Natural killer cell (primary cell): ENCODE data around the gene ZNF365. TPM values are rescaled to one million over a fixed set of nuclear protein-coding genes. Genes with fewer than 3 reads are reported as not detected.

Experiments used
- ATAC-seq, 3 donors: fragments of 150-1000 bp in 2 of 3; fragments of 200-7000 bp in 1 of 3; cut with Tn5 transposase; 1 replicate in 1 of 3; 2 replicates in 2 of 3; pipeline ENCODE4 v1.10.0; 2021; ENCODE audit warnings: mild to moderate bottlenecking in 2 of 3, moderate library complexity in 2 of 3
- DNase-seq, 2 donors: peaks; one replicate each; pipeline versions ENCODE4 v3.0.0 to v3.0.0-alpha.2; 2013 to 2021; ENCODE audit warnings: mixed read lengths in 1 of 2
- H3K27ac ChIP-seq: one replicate; pipeline ENCODE4 v1.5.1; 2013; ENCODE audit warnings: mild to moderate bottlenecking, low read length
- H3K27me3 ChIP-seq: one replicate; pipeline ENCODE4 v1.6.1; 2013; ENCODE audit warnings: low read length; ENCODE audit not compliant: control insufficient read depth, insufficient read depth
- H3K36me3 ChIP-seq: one replicate; pipeline ENCODE4 v1.6.1; 2013; ENCODE audit warnings: low read length; ENCODE audit not compliant: control insufficient read depth, insufficient read depth
- H3K4me1 ChIP-seq: one replicate; pipeline ENCODE4 v1.6.1; 2013; ENCODE audit warnings: low read length; ENCODE audit not compliant: control insufficient read depth, insufficient read depth
- H3K4me3 ChIP-seq: one replicate; pipeline ENCODE4 v1.5.1; 2013; ENCODE audit warnings: low read length
- H3K9me3 ChIP-seq: one replicate; pipeline ENCODE4 v1.6.1; 2013; ENCODE audit warnings: low read length; ENCODE audit not compliant: control insufficient read depth, insufficient read depth
- H3K27ac Mint-ChIP-seq, 2 donors: one replicate each; pipeline ENCODE4 v1.8.0; 2022; ENCODE audit warnings: mild to moderate bottlenecking in 2 of 2, mixed read lengths in 2 of 2, moderate library complexity in 1 of 2
- H3K27me3 Mint-ChIP-seq, 2 donors: one replicate each; pipeline ENCODE4 v1.8.0; 2022; ENCODE audit warnings: low read depth in 2 of 2, mixed read lengths in 2 of 2
- H3K36me3 Mint-ChIP-seq: one replicate; pipeline ENCODE4 v1.8.0; 2022; ENCODE audit warnings: mixed read lengths
- H3K4me1 Mint-ChIP-seq, 2 donors: one replicate each; pipeline ENCODE4 v1.8.0; 2022; ENCODE audit warnings: mixed read lengths in 2 of 2
- H3K4me3 Mint-ChIP-seq: one replicate; pipeline ENCODE4 v1.8.0; 2022; ENCODE audit warnings: mild to moderate bottlenecking, moderate library complexity, mixed read lengths
- H3K9me3 Mint-ChIP-seq, 2 donors: one replicate each; pipeline ENCODE4 v1.8.0; 2022; ENCODE audit warnings: mixed read lengths in 2 of 2
- WGBS: methylation state at CpG from one replicate; pipeline ENCODE4 v1.1.7; 2013; ENCODE audit warnings: missing lambda C conversion rate; ENCODE audit not compliant: insufficient coverage; 5-methylcytosine and 5-hydroxymethylcytosine counted together
- intact Hi-C: fragments of 100-400 bp; cut with micrococcal nuclease; formaldehyde crosslinking; loops from one replicate; pipeline ENCODE4 v1.14.2; 2022
- total RNA-seq, 4 donors: library from RNA; stranded (reverse); fragments of 120-200 nt in 1 of 4; gene quantifications; one replicate each; pipeline versions ENCODE4 v1.2.3 to v1.2.4, GENCODE V29; 2013 to 2022
- TF ChIP-seq, protein P1 (sequence below): fragments of 200-600 bp; IDR thresholded peaks from one replicate; pipeline ENCODE4 v1.8.0; 2022; ENCODE audit warnings: antibody characterized with exemption

The ZNF365 gene
- total RNA-seq, 3 donors from 2014 or later (not counting 1 experiment from before 2014, with no cell fraction given), result 4.0 to 8.0 (median 4.5) TPM

DNA sequence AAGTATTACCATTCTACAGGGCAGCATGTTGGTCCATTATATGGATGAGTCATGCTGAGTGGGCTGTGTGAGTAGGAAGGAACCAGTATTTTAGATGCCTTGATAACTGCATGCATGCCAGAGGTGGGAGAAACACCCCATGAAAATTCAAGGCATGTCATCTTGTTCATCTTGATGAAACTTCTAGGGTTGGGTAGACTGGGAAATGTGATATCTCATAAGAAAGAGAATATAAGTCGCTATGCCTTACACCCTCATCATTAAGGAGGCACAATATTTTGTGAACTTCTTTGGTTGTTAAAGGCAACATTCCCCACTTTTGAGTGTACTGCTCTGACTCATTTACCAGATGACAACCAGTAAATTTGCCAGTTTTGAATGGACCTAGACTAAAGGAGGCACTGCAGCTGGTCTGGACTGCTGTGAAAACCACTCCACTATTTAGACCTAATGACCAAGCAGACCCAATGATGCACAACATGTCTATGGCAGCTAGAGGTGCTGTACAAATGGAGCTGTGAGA is 48.0 kb downstream of the ZNF365 start:
- Histone ChIP-seq H3K4me1 (no peaks in the 10 kb centered on the region), H3K4me3 (no peak overlapping the region), H3K36me3 (no peaks in the 10 kb centered on the region), H3K9me3 (no peaks in the 10 kb centered on the region), H3K27ac (no peak overlapping the region), H3K27me3 (peaks cover 5% of the 10 kb centered on the region)
- Mint-ChIP-seq H3K4me3 (no peak overlapping the region), H3K4me1 (no peaks in the 10 kb centered on the region), H3K27me3 (peaks cover 10 to 32% of the 10 kb centered on the region in 2 donors), H3K27ac (no peak overlapping the region), H3K36me3 (no peaks in the 10 kb centered on the region), H3K9me3 (no peaks in the 10 kb centered on the region)
- ATAC-seq (no peak), DNase-seq (no peak)
- no CpG with 5 or more reads among the region's 1 CpG for WGBS
- TF ChIP-seq, protein P1, sequence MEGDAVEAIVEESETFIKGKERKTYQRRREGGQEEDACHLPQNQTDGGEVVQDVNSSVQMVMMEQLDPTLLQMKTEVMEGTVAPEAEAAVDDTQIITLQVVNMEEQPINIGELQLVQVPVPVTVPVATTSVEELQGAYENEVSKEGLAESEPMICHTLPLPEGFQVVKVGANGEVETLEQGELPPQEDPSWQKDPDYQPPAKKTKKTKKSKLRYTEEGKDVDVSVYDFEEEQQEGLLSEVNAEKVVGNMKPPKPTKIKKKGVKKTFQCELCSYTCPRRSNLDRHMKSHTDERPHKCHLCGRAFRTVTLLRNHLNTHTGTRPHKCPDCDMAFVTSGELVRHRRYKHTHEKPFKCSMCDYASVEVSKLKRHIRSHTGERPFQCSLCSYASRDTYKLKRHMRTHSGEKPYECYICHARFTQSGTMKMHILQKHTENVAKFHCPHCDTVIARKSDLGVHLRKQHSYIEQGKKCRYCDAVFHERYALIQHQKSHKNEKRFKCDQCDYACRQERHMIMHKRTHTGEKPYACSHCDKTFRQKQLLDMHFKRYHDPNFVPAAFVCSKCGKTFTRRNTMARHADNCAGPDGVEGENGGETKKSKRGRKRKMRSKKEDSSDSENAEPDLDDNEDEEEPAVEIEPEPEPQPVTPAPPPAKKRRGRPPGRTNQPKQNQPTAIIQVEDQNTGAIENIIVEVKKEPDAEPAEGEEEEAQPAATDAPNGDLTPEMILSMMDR, result no peak
- intact Hi-C loops, result no loop called here

DNA sequence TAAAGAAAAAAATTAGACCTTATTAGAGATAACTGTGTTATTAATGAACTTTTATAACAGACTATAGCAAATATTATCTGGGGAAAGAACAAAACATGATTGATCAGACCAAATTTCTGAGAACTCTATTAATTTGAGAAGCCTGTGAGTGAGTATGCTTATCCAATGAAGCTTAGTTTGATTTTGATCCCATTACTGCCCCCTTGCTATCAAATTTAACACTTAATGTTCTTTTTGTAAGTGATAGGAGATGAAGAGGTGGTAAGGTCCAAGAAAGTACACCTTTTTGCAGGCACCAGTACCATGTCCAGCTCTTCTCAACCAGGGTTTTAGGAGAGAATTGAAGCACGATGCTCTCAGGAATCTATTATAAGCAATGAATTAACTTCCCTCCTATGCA is 49.9 kb downstream of the ZNF365 start:
- WGBS, result no CpG with 5 or more reads among the region's 1 CpG
- H3K36me3 ChIP-seq, result no peaks in the 10 kb centered on the region
- H3K9me3 ChIP-seq, result peaks cover 2% of the 10 kb centered on the region
- DNase-seq, result peak in 1 of 2 donors; percentile 16
- TF ChIP-seq, protein P1, result no peak
- no peak overlapping the region for H3K4me3 Mint-ChIP-seq
- no peaks in the 10 kb centered on the region for H3K36me3 Mint-ChIP-seq
- no peaks in the 10 kb centered on the region for H3K27me3 ChIP-seq
- intact Hi-C loops, result no loop called here
- no peak overlapping the region for H3K4me3 ChIP-seq
- no peak for ATAC-seq
- H3K27ac Mint-ChIP-seq, result no peak overlapping the region
- peaks cover 5 to 17% of the 10 kb centered on the region in 2 donors for H3K27me3 Mint-ChIP-seq
- H3K4me1 Mint-ChIP-seq, result no peaks in the 10 kb centered on the region
- no peaks in the 10 kb centered on the region for H3K4me1 ChIP-seq
- H3K27ac ChIP-seq, result no peak overlapping the region
- no peaks in the 10 kb centered on the region for H3K9me3 Mint-ChIP-seq

DNA sequence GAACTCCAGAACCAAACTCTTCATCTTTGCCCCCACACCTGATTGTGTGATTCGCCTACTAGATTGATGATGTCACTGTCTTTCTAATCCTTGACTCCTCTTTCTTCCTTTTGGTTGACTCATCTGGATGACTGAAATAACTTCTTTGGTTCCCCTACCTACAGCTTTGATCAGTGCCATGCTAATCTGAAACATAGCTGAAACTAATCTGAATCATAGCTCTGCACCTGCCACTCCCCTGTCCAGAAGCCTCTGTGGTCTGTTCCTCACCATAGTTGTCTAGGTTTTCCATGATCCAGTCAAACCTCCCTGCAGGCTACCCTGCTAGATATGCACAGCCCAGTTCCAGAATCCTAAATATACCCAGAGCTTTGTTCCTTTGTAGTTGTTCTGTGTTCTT is 51.9 kb downstream of the ZNF365 start:
- no peak for DNase-seq

More for the DNA sequence above, 51.9 kb downstream of the ZNF365 start:
- Histone ChIP-seq H3K27ac (no peak overlapping the region), H3K4me1 (no peaks in the 10 kb centered on the region), H3K36me3 (no peaks in the 10 kb centered on the region), H3K27me3 (no peaks in the 10 kb centered on the region), H3K4me3 (no peak overlapping the region), H3K9me3 (peaks cover 2% of the 10 kb centered on the region)
- no peaks in the 10 kb centered on the region for H3K36me3 Mint-ChIP-seq
- TF ChIP-seq, protein P1, result no peak
- no peak overlapping the region for H3K27ac Mint-ChIP-seq
- H3K4me1 Mint-ChIP-seq, result no peaks in the 10 kb centered on the region
- WGBS, result 65% methylated on average over 1 of the region's 1 CpG
- intact Hi-C loops, result no loop called here
- H3K27me3 Mint-ChIP-seq, result peaks cover 2 to 10% of the 10 kb centered on the region in 2 donors
- no peak for ATAC-seq
- no peak overlapping the region for H3K4me3 Mint-ChIP-seq
- no peaks in the 10 kb centered on the region for H3K9me3 Mint-ChIP-seq
